Fibroblast of skin of abdomen (primary cell): ENCODE measurements around the gene REXO2.

Experiments used
- DNase-seq: peaks from one replicate; pipeline ENCODE4 v3.0.0-alpha.2; 2013

Gene REXO2

DNA sequence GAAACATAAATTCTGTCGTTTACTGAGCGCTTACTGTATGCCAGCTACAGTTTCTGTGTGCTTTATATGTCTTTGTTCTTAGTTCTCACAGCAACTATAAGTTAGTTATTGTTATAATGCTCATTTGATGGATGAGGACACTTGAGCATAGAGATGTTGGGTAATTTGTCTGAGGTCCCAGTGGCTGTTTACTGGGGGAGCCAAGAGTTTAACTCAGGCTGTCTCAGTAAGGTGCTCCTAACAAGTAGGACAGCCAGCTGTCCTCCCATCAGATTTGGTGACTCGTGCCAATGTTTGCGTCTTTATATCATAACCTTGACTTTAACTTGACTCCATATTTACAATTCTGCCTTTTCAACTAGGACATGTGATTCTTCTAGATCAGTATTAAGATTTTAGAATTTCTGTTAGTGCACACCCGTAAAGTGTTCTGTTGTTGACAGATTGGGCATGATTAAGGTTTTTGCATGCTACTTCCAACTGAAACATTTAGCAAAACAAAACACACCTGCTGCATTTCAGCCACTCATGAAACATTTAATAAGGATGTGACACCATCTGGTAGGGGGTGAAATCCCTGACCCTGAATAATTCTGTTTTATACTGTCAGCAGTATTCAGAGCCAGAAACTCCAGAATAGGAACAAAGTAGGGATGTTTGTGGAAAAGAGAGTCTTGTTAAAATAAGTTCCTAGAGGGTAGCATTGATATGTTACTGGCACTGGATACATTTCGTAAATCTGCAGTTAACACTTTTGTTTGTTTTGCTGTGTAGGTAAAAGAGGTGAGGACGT, 1.9 kb downstream of the REXO2 start:
- no peak for DNase-seq

DNA sequence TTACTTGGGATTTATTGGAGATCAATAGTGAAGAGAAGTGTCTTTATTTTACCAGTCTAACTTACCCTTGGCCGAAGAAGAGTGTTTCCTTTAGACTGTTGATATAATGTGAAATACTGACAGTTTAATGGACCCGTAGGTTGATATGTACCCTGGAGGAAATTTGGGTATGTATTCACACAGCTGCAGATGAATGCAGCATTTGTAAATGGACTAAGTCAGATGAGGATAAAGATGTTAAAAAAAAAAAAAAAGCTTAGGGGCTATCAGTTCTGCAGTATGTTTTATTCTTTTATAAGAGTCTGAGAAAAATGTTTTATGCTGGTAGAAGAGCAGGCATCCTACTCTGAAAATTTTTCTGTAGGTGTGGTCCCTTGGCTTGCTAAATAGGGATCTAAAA, 2.7 kb downstream of the REXO2 start:
- no peak for DNase-seq

DNA sequence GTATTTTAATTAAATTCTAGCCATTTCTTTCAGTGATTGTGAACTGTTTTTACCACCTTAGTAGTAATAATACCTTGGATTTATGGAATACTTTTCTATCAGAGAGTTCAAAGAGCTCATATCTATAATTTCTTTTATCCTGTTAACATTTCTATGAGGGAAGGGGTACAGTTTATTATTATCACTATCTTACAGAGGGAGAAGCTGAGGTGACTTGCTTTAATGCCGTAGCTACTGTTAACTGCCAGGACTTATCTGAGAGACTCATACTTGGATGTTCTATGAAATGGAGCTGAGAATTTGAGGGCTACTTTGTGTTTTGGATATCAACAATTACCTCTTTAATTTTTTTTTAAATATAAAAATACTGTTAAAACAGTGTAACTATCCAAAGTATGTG, 3.3 kb downstream of the REXO2 start:
- no peak for DNase-seq

DNA sequence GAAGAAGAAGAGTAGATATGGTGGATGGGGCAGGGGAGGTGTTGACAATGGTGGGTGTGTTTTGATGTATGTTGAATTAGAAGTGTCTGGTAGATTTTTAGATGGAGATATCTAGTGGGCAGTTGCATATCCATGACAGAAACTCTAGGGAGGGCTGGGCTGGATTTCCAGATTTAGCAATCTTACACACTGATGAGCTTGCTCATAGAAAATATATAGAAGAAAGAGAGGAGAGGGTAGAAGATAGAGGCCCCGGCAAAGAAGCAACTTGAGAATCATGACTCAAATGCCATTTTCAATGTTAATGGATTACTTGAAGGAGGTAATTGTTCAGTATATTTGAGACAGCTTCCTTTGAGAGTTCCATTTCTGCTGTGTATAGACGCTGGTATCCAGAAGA, 8.2 kb downstream of the REXO2 start:
- DNase-seq, result peak; percentile 29

DNA sequence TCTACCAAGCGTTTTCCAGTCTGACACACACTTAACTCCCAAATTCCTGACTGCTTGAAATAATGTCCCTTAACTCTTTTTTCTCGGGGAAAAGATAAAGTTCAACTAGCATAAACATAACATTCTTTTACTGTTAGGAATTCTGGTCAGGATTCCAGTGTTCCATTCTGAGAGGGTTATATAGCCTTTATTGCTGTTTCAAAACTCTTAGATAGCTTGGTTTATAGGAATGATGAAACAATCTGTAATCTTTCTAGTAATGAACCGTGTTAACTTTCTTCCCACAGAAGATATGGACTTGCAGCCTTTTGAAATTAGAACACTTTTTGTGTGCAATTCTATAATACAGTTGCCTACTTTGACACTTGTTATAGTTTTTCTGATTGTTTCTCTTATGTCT, 8.6 kb downstream of the REXO2 start:
- peak; percentile 88 for DNase-seq

DNA sequence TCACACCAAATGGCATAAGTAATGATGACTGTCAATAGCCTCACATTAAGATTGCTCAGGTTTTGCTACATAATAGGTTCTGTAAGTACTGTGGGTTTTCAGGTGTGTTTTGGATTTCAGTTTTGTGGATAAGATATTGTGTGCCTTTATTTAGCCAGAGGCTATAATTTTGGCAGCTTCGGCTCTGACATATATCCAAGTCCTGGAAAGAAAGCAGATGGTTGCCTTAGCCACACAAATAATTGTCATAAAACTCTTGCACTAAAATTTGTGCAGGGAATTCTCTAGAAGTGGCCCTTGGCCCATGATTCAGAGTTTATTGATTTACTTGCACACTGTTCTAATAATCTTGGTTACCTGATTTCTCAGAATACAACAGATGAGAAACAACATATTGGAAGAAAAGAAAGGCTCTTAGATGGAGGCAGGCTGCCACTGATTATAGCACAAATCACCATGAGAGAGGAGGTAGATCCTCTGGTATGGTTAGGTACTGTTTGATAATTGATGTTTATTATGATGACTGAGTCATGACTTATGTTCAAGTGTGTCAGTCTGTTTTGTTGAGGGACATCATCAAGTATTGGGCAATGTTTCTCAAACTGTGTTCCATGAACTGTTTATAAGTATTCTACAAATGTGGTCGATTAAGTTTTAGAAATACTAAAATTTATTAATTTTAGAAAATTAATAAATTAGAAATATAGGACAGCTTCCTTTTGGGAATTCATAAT, 9.6 kb downstream of the REXO2 start:
- peak; percentile 14 for DNase-seq

DNA sequence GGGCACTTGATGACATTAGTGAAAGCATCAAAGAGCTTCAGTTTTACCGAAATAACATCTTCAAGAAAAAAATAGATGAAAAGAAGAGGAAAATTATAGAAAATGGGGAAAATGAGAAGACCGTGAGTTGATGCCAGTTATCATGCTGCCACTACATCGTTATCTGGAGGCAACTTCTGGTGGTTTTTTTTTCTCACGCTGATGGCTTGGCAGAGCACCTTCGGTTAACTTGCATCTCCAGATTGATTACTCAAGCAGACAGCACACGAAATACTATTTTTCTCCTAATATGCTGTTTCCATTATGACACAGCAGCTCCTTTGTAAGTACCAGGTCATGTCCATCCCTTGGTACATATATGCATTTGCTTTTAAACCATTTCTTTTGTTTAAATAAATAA, 10.6 kb downstream of the REXO2 start:
- DNase-seq, result no peak

DNA sequence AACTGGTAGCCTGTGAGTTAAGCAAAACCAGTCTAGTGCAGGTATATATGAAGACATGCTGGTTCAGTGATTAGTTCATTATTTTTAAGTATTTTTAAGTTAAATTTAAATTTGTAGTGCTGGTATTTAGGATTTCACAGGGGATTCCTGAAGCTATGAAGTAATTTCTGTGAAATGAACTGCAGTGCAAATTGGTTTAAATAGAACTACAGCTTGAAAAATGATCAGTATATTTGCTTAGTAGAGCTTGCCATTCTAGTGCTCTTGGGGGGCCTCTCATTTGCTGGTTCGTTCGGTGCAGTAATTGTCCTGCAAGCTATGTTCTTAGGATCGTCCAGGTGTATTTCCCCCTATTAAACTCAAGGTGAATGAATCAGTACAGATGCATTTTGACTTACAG, 13.1 kb downstream of the REXO2 start:
- DNase-seq, result no peak

DNA sequence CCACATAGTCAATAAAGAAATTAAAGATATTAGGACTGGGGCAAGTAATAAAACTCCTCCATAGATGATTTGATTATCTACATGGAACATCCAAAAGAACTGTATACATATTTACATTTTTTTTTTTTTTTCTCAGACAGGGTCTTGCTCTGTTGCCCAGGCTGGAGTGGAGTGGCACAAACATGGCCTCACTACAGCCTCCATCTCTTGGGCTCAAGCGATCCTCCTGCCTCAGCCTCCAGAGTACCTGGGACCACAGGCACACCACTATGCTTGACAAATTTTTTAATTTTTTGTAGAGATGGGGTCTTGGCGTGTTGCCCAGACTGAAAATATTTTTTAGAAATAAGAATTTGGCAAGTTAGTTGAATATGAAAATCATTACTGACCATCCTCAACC, 24.7 kb downstream of the REXO2 start:
- no peak for DNase-seq

DNA sequence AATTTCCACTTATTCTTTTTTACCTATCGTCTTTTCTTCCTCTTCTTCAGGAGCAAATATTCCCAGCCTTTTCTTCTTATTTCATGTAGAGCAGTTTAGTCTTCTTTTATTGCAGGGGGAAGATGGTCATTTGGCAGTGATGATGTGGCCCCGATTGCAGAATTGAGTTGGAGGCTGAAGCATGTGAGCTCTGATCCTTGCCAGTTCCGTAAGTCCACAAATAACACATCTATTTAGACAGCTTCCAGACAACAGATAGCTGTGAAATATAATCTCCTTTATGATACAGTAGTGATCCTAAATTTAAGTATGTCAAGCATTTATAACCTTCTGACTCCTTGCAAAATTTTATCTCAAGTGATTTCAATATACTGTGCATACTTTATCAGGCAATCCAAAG, 27.5 kb downstream of the REXO2 start:
- DNase-seq, result no peak

DNA sequence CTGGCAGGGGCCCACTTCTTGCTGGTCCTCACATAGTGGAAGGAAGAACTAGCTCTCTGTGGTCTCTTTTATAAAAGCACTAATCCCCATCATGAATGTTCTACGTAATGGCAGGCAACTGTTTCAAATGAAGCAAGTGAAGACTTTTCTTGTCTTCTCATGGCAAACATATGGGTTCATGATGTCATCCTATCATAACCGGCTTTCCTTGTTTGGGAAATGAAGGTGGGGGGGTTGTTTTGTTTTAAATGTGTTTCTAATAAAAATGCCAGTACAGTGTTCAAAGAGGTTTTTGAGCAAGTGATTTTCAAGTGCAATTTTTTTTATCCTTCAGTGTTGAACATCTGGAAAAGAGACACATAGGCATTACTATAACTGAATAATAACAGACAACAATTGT, 33.4 kb downstream of the REXO2 start:
- DNase-seq, result peak; percentile 28

DNA sequence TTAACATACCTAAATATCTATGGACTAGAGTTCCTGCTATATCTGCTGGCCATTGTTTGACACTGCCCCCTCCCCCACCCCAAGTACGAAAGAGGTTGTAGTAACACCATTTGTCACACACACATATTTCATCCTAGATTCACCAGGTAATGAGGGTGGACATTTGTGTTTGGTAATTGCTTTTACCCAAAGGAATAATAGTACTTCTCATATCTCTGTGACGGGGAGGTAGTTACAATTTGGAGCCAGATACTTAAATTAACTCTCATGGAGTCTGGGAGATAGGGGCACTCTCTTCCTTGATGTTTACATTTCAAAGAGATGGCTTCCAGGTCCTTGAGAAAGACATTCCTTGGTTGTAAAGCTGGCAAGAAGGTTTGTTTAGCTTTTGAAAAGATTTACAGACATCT, 38.7 kb downstream of the REXO2 start:
- DNase-seq, result no peak

DNA sequence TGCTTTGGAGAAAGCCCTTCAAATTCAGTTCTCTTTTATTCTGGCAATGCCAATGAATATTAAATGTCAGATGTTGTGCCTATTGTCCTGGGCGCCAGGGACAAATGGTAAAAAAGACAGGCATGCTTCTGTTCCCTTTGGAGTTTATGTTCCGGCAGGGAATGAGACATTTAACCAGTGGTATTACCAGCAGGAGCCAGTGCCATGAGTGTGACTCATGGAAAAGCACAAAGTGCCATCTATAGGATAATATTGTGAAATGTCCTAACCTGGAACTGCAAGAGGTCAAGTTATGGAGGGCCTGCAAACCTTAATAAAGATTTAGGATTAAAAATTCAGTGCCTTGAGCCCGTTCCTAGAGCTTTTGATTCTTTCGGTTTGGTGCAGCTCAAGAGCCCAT, 39.5 kb downstream of the REXO2 start:
- peak; percentile 8 for DNase-seq

DNA sequence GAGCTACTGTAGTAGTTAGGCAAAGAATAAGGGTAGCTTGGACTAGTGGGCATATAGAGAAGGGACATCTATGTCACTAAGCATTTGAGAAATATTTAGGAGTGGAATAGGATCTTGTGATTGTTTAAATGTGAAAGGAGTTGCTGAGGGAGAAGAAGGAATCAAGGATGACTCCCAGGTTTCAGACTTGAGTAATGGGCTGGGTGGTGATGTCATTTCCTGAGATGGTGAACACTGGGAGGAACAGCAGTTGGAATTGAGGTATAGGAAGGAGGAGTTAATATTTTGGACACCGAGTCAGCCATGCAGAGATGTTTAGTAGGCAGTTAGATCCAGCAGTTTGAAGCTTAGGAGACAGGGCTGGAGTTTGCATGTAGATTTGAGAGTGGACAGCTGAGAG, 40.1 kb downstream of the REXO2 start:
- DNase-seq, result peak; percentile 6

DNA sequence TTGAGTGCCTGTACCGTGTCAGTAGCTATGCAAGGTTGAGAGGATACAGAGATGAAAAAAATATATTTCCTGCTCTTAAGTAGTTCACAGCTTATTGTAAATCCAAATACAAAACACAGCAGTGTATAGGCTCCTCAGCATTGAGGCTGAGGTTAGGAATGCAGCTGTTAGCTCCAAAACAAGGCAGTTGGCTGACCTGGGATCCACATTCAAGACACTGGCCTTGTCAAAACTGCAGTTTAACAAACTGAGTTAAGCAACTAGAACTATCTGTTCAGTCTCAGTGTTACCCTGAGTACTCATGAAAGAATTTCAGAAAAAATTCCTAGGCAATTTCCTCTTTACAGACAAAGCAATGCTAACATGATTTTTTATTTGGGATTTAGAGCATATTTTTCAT, 42.8 kb downstream of the REXO2 start:
- DNase-seq, result no peak

DNA sequence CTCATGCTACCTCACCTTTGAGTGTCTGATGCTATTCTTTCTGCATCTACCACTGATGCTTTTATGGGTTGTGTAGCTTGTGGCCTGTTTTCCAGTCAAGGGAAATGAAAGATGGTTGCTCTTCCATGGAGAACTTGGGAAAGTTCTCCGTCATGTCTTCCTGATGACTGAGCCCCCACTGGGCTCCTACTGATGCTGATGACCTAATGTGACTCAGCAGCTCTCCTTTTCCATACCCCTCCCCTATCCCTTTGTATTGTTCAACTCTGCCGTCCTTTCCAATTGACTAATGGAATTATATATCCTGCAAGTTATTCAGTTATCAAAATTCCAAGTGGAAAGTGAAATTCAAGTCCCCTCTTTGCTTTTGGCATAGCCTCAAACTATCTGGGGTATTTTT, 44.7 kb downstream of the REXO2 start:
- no peak for DNase-seq

DNA sequence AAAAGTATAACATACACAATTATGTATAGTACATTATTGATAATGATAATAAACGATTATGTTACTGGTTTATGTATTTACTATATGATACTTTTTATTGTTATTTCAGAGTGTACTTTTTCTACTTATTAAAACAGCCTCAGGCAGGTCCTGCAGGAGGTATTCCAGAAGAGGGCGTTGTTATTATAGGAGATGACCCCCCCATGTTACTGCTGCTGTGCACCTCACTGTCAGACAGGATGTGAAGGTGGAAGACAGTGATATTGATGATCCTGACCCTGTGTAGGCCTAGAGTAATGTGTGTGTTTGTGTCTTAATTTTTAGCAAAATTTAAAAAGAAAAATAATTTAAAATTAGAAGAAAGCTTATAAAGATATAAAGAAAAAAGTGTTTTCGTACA, 57.6 kb downstream of the REXO2 start:
- no peak for DNase-seq

DNA sequence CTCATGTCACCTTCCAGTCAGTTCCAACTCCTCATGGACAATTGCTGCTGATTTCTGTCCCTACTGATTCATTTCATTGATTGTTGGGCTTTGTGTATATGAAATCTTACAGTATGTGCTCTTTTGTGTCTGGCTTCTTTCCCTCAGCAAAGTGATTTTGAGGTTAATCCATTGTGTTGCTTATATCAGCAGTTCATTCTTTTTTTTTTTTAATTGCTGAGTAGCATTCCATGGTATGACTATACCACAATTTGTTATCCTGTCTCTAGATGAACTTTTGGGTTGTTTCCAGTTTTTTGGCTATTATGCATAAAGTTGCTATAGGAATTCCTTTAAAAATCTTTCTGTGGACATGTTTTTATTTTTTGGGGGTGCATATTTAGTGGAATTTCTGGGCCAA, 60.5 kb downstream of the REXO2 start:
- peak; percentile 55 for DNase-seq
